HG02938 (cell line): ENCODE data around the gene MED12L.

ENCODE experiments used
- ATAC-seq: cut with Tn5 transposase; IDR thresholded peaks from one replicate; pipeline ENCODE4 v1.9.1; 2021; ENCODE audit warnings: mild to moderate bottlenecking, moderate library complexity; ENCODE audit not compliant: unreplicated experiment

MED12L gene

GRCh38 chr3:151436675-151437446 lies 351.4 kb downstream of the MED12L start:
- ATAC-seq: no peak

- no peak for ATAC-seq
Observed at GRCh38 chr3:151437906-151438305, 352.4 kb downstream of the MED12L start.

- ATAC-seq: peak; percentile 83
Observed at GRCh38 chr3:151439652-151440125, 354.2 kb downstream of the MED12L start.

GRCh38 chr3:151440940-151441339 lies 355.5 kb downstream of the MED12L start:
- ATAC-seq: no peak

GRCh38 chr3:151443583-151443982 lies 358.1 kb downstream of the MED12L start:
- ATAC-seq: no peak

- no peak for ATAC-seq
Observed at GRCh38 chr3:151445273-151446001, 360.0 kb downstream of the MED12L start.

- ATAC-seq: no peak
Observed at GRCh38 chr3:151446002-151446340, 360.5 kb downstream of the MED12L start.

GRCh38 chr3:151452368-151452767 lies 366.9 kb downstream of the MED12L start:
- no peak for ATAC-seq

- no peak for ATAC-seq
Observed at GRCh38 chr3:151452841-151453240, 367.4 kb downstream of the MED12L start.

GRCh38 chr3:151456065-151456464 lies 370.6 kb downstream of the MED12L start:
- no peak for ATAC-seq

GRCh38 chr3:151459358-151459757 lies 373.9 kb downstream of the MED12L start:
- ATAC-seq: no peak

GRCh38 chr3:151460228-151460627 lies 374.8 kb downstream of the MED12L start:
- no peak for ATAC-seq

- no peak for ATAC-seq
Observed at GRCh38 chr3:151460774-151461450, 375.4 kb downstream of the MED12L start, which contains the start of gene IGSF10. IGSF10 (minus strand) TSS chr3:151461061; CDS start chr3:151458709, 2,352 bp downstream.

GRCh38 chr3:151462278-151462780 lies 376.9 kb downstream of the MED12L start:
- no peak for ATAC-seq

- ATAC-seq: no peak
Observed at GRCh38 chr3:151462991-151463390, 377.5 kb downstream of the MED12L start.

GRCh38 chr3:151467069-151467468 lies 381.6 kb downstream of the MED12L start:
- ATAC-seq: no peak

- ATAC-seq: peak; percentile 66
Observed at GRCh38 chr3:151468284-151468917, 382.9 kb downstream of the MED12L start.

- ATAC-seq: no peak
Observed at GRCh38 chr3:151476344-151477018, 391.0 kb downstream of the MED12L start.

GRCh38 chr3:151477591-151478334 lies 392.3 kb downstream of the MED12L start:
- no peak for ATAC-seq

- no peak for ATAC-seq
Observed at GRCh38 chr3:151478335-151478697, 392.9 kb downstream of the MED12L start.
